ENCODE data around the gene ZNF264.
A peak's percentile ranks its signal among the peaks of the same experiment; 100 is the strongest.

ZNF264 gene

GRCh38 chr19:57248646-57249045 lies 57.3 kb downstream of the ZNF264 start:
- no peak for DNase-seq

GRCh38 chr19:57249329-57249728 lies 58.0 kb downstream of the ZNF264 start:
- DNase-seq, result no peak

- peak; percentile 37 for DNase-seq
Observed at GRCh38 chr19:57253767-57254166, 62.5 kb downstream of the ZNF264 start.

- no peak for DNase-seq
Observed at GRCh38 chr19:57262044-57262443, 70.7 kb downstream of the ZNF264 start.

- no peak for DNase-seq
Observed at GRCh38 chr19:57263244-57263741, 72.0 kb downstream of the ZNF264 start.

- DNase-seq, result no peak
Observed at GRCh38 chr19:57267291-57267690, 76.0 kb downstream of the ZNF264 start.

- DNase-seq, result no peak
Observed at GRCh38 chr19:57269515-57270250, 78.4 kb downstream of the ZNF264 start.

GRCh38 chr19:57271280-57271679 lies 80.0 kb downstream of the ZNF264 start:
- no peak for DNase-seq

Measured in stimulated activated CD4-positive, alpha-beta T cell treated with anti-CD3 and anti-CD28 coated beads, Interleukin-1b, Interleukin-23, amount 100 ng/mL, for 48 hours (primary cell).